HCT116 (cell line): Measurements from ENCODE around the gene HNRNPH3. TPM values are rescaled to one million over a fixed set of nuclear protein-coding genes. Genes with fewer than 3 reads are reported as not detected.

Experiments
- ATAC-seq: fragments of 200-7000 bp; cut with Tn5 transposase; 2 replicates; pipeline ENCODE4 v1.9.1; 2020; ENCODE audit warnings: mild to moderate bottlenecking, moderate library complexity
- BruUV-seq: library from RNA; stranded (reverse); fragments of 400-500 nt; replicated peaks from 2 replicates; lab custom pipeline; 2021; lab: Mats Ljungman, UMichigan
- CTCF ChIA-PET: fragments of 300-600 bp; sonication (Branson Sonifier 250); formaldehyde crosslinking; loops from one replicate; lab custom pipeline; 2021; ENCODE audit warnings: antibody characterized with exemption; lab: Charles Lee
- POLR2A ChIA-PET: fragments of 300-600, 350-600 bp; sonication (Branson Sonifier 250); formaldehyde crosslinking; loops from one replicate; lab custom pipeline; 2021; ENCODE audit warnings: antibody characterized with exemption; lab: Charles Lee
- RAD21 ChIA-PET, 2 experiments: fragments of 300-600 bp; sonication (Branson Sonifier 250); formaldehyde crosslinking; loops; one replicate each; lab custom pipeline; 2023; ENCODE audit warnings: low total read pairs in 2 of 2; ENCODE audit not compliant: uncharacterized antibody in 2 of 2, unreplicated experiment in 2 of 2, low non-redundant PET in 1 of 2; lab: Charles Lee
- DNase-seq: peaks from one replicate; pipeline ENCODE4 v3.0.0-alpha.2; 2010; ENCODE audit warnings: low read depth, low spot score
- H2AFZ ChIP-seq: fragments of 200-600 bp; shearing (Covaris generic), sonication (generic); 2 replicates; pipeline ENCODE4 v1.6.1; 2017; ENCODE audit warnings: low read depth, mixed run types, mixed read lengths, antibody characterized with exemption, low read length; ENCODE audit not compliant: poor library complexity, severe bottlenecking
- H3K27ac ChIP-seq: 2 replicates; pipeline ENCODE4 v1.5.1; 2012; ENCODE audit warnings: low read depth, low read length
- H3K27me3 ChIP-seq: fragments of 200-600 bp; sonication (generic); 2 replicates; pipeline ENCODE4 v1.6.1; 2016; ENCODE audit warnings: mixed run types, low read length, mixed read lengths; ENCODE audit not compliant: insufficient read depth
- H3K36me3 ChIP-seq, 2 experiments: fragments of 200-500 bp in 1 of 2; fragments of 200-600 bp in 1 of 2; sonication (Bioruptor generic) in 1 of 2; sonication (generic) in 1 of 2; 2 replicates each; pipeline versions ENCODE4 v1.5.1 to v1.6.1; 2014 to 2016; ENCODE audit warnings: low read length in 2 of 2, inconsistent platforms in 1 of 2, mixed read lengths in 1 of 2, mixed run types in 1 of 2; ENCODE audit not compliant: insufficient read depth in 2 of 2, control insufficient read depth in 1 of 2
- H3K4me1 ChIP-seq, 2 experiments: fragments of 200-600 bp in 1 of 2; sonication (generic) in 1 of 2; 2 replicates each; pipeline versions ENCODE4 v1.5.1 to v1.6.1; 2012 to 2017; ENCODE audit warnings: low read length in 2 of 2, inconsistent platforms in 1 of 2, mild to moderate bottlenecking in 1 of 2, mixed read lengths in 1 of 2, mixed run types in 1 of 2, moderate library complexity in 1 of 2; ENCODE audit not compliant: insufficient read depth in 2 of 2, control insufficient read depth in 1 of 2
- H3K4me2 ChIP-seq: fragments of 200-600 bp; sonication (generic); 2 replicates; pipeline ENCODE4 v1.6.1; 2017; ENCODE audit warnings: mixed run types, low read length, mixed read lengths
- H3K4me3 ChIP-seq, 2 experiments: fragments of 200-600 bp in 1 of 2; sonication (generic) in 1 of 2; replicated peaks in 1 of 2; 2 replicates each; pipeline ENCODE4 v1.5.1; 2011 to 2016; ENCODE audit warnings: low read length in 2 of 2, control low read depth in 1 of 2, low read depth in 1 of 2, mild to moderate bottlenecking in 1 of 2, mixed read lengths in 1 of 2, mixed run types in 1 of 2
- H3K79me2 ChIP-seq: fragments of 200-600 bp; sonication (generic); 2 replicates; pipeline ENCODE4 v1.6.1; 2017; ENCODE audit warnings: mild to moderate bottlenecking, mixed run types, low read length, moderate library complexity, mixed read lengths; ENCODE audit not compliant: insufficient read depth
- H3K9ac ChIP-seq: fragments of 200-600 bp; sonication (generic); 2 replicates; pipeline ENCODE4 v1.6.1; 2016; ENCODE audit warnings: low read length, mixed read lengths
- H3K9me2 ChIP-seq: fragments of 200-600 bp; sonication (generic), shearing (Covaris generic); 2 replicates; pipeline ENCODE4 v1.6.1; 2017; ENCODE audit warnings: mixed run types, mild to moderate bottlenecking, moderate library complexity; ENCODE audit not compliant: insufficient read depth
- H3K9me3 ChIP-seq, 2 experiments: fragments of 200-500 bp in 1 of 2; fragments of 200-600 bp in 1 of 2; sonication (Bioruptor generic) in 1 of 2; sonication (generic) in 1 of 2; 2 replicates each; pipeline ENCODE4 v1.6.1; 2014 to 2017; ENCODE audit warnings: low read length in 2 of 2, mixed read lengths in 2 of 2, inconsistent platforms in 1 of 2, low read depth in 1 of 2, mild to moderate bottlenecking in 1 of 2, mixed run types in 1 of 2, moderate library complexity in 1 of 2; ENCODE audit not compliant: control insufficient read depth in 1 of 2, insufficient read depth in 1 of 2
- H4K20me1 ChIP-seq: fragments of 200-600 bp; sonication (generic), shearing (Covaris generic); 2 replicates; pipeline ENCODE4 v1.6.1; 2017; ENCODE audit warnings: mixed run types, mild to moderate bottlenecking, moderate library complexity; ENCODE audit not compliant: insufficient read depth
- CEBPB ChIP-seq: IDR thresholded peaks from 2 replicates; pipeline ENCODE4 v1.6.1; 2012; ENCODE audit warnings: low read depth
- intact Hi-C: fragments of 100-400 bp; cut with micrococcal nuclease; formaldehyde crosslinking; loops from 2 replicates; pipeline ENCODE4 v1.10.0; 2022
- total RNA-seq: library from RNA; stranded (reverse); gene quantifications from one replicate; pipeline ENCODE4 v1.2.1, GENCODE V29; 2021; ENCODE audit not compliant: unreplicated experiment
- TF ChIP-seq, protein P1 (sequence below): IDR thresholded peaks from 2 replicates; pipeline ENCODE4 v1.6.1; 2012; ENCODE audit warnings: low read depth

HNRNPH3 gene
- total RNA-seq, 1 experiment from 2014 or later = 126 TPM

DNA sequence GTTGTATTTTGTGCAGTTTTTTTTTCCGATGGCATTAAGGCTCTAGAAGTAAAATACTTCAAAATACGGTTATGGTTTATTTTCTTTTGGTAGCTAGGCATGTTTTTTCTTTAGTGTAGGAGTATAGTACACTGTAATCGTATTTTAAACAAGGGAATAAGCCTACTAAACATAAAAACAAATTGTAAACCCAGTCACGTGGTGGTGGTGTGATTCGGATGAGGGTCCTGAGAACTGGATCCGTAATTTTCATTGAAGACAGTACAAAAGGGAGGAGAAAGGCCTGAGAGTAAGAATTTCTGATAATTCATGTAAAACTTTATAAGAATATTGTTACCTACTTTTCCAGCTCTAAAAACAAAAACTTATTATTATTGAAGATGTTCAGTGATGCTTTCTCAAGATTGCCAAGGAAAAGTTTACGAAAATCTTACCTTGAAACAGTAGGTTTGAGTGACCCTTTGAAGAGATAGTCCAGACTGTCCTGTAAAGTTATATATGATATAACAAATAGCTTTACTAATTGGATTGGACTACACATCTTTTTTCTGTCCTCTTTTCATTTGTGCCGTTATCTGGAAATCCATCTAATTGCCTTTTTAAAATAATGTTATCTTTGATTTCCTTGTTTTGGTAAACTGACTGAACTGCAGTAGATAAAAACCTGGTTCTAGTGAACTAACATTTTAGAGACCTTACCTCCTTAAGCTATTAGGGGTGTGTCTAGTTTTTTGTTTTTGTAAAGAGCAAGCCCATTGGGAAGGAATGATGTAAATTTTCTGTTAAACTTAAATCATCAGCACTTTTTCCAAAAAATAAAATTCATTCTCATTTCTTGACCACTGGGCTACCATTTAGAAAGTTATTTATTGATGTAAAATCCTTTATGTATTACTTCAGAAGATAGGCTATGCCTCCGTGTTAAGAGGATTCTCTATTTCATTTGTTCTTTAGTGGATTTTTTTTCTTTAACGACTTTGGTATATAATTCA lies 1.9 kb downstream of the HNRNPH3 start:
- no TSS peak for BruUV-seq
- H3K9me2 ChIP-seq = no peaks in the 10 kb centered on the region
- H3K4me1 ChIP-seq = peaks cover 31 to 33% of the 10 kb centered on the region in 2 experiments
- H3K4me3 ChIP-seq = peak overlapping the region; percentile 89 to 90
- H4K20me1 ChIP-seq = peaks cover 58% of the 10 kb centered on the region; the same call in 1 of the 2 replicates
- H2AFZ ChIP-seq = no peak overlapping the region
- no peaks in the 10 kb centered on the region for H3K9me3 ChIP-seq
- CTCF ChIA-PET = no interaction called here
- H3K27me3 ChIP-seq = no peaks in the 10 kb centered on the region
- peak overlapping the region; percentile 96 for H3K9ac ChIP-seq
- intact Hi-C loops = loop anchor here (10.0 kb wide), 1 partner anchor 479 kb away; no protein-coding TSS in a partner anchor
- POLR2A ChIA-PET = interaction anchor here (1.0 to 1.2 kb wide), 2 partner anchors 10 to 19 kb away, joined by 3 to 6 read pairs; no protein-coding TSS in a partner anchor
- ATAC-seq (no peak), DNase-seq (no peak)
- H3K27ac ChIP-seq = peak overlapping the region; percentile 85; the same call in 1 of the 2 replicates
- H3K79me2 ChIP-seq = peaks cover 69% of the 10 kb centered on the region
- H3K36me3 ChIP-seq = peaks cover 15 to 24% of the 10 kb centered on the region in 2 experiments; a peak in 3 of 4 replicates
- RAD21 ChIA-PET = no interaction called here
- H3K4me2 ChIP-seq = peak overlapping the region; percentile 94
- TF ChIP-seq, protein P1, sequence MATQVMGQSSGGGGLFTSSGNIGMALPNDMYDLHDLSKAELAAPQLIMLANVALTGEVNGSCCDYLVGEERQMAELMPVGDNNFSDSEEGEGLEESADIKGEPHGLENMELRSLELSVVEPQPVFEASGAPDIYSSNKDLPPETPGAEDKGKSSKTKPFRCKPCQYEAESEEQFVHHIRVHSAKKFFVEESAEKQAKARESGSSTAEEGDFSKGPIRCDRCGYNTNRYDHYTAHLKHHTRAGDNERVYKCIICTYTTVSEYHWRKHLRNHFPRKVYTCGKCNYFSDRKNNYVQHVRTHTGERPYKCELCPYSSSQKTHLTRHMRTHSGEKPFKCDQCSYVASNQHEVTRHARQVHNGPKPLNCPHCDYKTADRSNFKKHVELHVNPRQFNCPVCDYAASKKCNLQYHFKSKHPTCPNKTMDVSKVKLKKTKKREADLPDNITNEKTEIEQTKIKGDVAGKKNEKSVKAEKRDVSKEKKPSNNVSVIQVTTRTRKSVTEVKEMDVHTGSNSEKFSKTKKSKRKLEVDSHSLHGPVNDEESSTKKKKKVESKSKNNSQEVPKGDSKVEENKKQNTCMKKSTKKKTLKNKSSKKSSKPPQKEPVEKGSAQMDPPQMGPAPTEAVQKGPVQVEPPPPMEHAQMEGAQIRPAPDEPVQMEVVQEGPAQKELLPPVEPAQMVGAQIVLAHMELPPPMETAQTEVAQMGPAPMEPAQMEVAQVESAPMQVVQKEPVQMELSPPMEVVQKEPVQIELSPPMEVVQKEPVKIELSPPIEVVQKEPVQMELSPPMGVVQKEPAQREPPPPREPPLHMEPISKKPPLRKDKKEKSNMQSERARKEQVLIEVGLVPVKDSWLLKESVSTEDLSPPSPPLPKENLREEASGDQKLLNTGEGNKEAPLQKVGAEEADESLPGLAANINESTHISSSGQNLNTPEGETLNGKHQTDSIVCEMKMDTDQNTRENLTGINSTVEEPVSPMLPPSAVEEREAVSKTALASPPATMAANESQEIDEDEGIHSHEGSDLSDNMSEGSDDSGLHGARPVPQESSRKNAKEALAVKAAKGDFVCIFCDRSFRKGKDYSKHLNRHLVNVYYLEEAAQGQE = no peak
- TF ChIP-seq CEBPB = 0 out of 2 replicates have a peak, but pooled peaks have one; percentile 0
- TF ChIP-seq, all 23 proteins: peak for 1
